GM12878 (cell line): Measurements from ENCODE around the gene FEN1. TPM values are rescaled to one million over a fixed set of nuclear protein-coding genes. Genes with fewer than 3 reads are reported as not detected.

Experiments
- ATAC-seq: fragments of 200-7000 bp; cut with Tn5 transposase; 3 replicates; pipeline ENCODE4 v1.9.1; 2020; ENCODE audit warnings: mild to moderate bottlenecking, moderate library complexity
- BruUV-seq: library from RNA; stranded (reverse); fragments of 400-500 nt; replicated peaks from 2 replicates; lab custom pipeline; 2021; lab: Mats Ljungman, UMichigan
- CTCF ChIA-PET: fragments of 300-600 bp; sonication (Branson Sonifier 250); formaldehyde crosslinking; extraction: SDS; loops from one replicate; lab custom pipeline; 2021; ENCODE audit warnings: inconsistent platforms; lab: Yijun Ruan, JAX
- POLR2A ChIA-PET: fragments of 350-600 bp; formaldehyde crosslinking; extraction: SDS; loops from one replicate; lab custom pipeline; 2021; ENCODE audit warnings: inconsistent platforms; lab: Charles Lee
- RAD21 ChIA-PET: fragments of 300-600 bp; sonication (Branson Sonifier 250); formaldehyde crosslinking; loops from one replicate; lab custom pipeline; 2023; ENCODE audit warnings: antibody characterized with exemption; ENCODE audit not compliant: unreplicated experiment; lab: Charles Lee
- SMC1A ChIA-PET: fragments of 300-600 bp; sonication (Branson Sonifier 250); formaldehyde crosslinking; loops from one replicate; lab custom pipeline; 2023; ENCODE audit not compliant: unreplicated experiment, uncharacterized antibody; lab: Charles Lee
- DNase-seq: peaks from one replicate; pipeline ENCODE4 v3.0.0-alpha.2; 2011; ENCODE audit warnings: low read depth, low spot score
- FAIRE-seq: peaks from 3 replicates; lab custom pipeline; 2011; peaks lifted over from hg19 to GRCh38; lab: Jason Lieb, UNC
- H2AFZ ChIP-seq: 2 replicates; pipeline ENCODE4 v1.6.0; 2011; ENCODE audit warnings: low read depth, low read length, control low read depth; ENCODE audit not compliant: control insufficient read depth
- H3K27ac ChIP-seq: 2 replicates; pipeline ENCODE4 v1.5.1; 2011; ENCODE audit warnings: control low read depth; ENCODE audit not compliant: control insufficient read depth, insufficient read depth
- H3K27me3 ChIP-seq, 2 experiments: replicated peaks in 1 of 2; 2 replicates each; pipeline versions ENCODE4 v1.6.0 to v1.6.1; 2011; ENCODE audit warnings: low read length in 1 of 2; ENCODE audit not compliant: control insufficient read depth in 2 of 2, insufficient read depth in 2 of 2
- H3K36me3 ChIP-seq, 2 experiments: 2 replicates each; pipeline ENCODE4 v1.5.1; 2011; ENCODE audit warnings: low read length in 1 of 2; ENCODE audit not compliant: control insufficient read depth in 2 of 2, insufficient read depth in 2 of 2
- H3K4me1 ChIP-seq: 2 replicates; pipeline ENCODE4 v1.6.1; 2011; ENCODE audit warnings: mild to moderate bottlenecking, low read length, moderate library complexity, mixed read lengths; ENCODE audit not compliant: control insufficient read depth, insufficient read depth
- H3K4me2 ChIP-seq: 2 replicates; pipeline ENCODE4 v1.6.0; 2011; ENCODE audit warnings: control low read depth; ENCODE audit not compliant: control insufficient read depth, insufficient read depth
- H3K4me3 ChIP-seq: fragments of 200-600 bp; sonication (generic); 2 replicates; pipeline ENCODE4 v1.5.1; 2016
- H3K79me2 ChIP-seq: 2 replicates; pipeline ENCODE4 v1.6.0; 2011; ENCODE audit warnings: low read length; ENCODE audit not compliant: control insufficient read depth, insufficient read depth
- H3K9ac ChIP-seq: 2 replicates; pipeline ENCODE4 v1.8.0; 2011; ENCODE audit warnings: low read length, control low read depth, mixed read lengths; ENCODE audit not compliant: control insufficient read depth, insufficient read depth
- H3K9me3 ChIP-seq: replicated peaks from 3 replicates; pipeline ENCODE4 v1.5.1; 2011; ENCODE audit warnings: mild to moderate bottlenecking, low read length; ENCODE audit not compliant: control insufficient read depth, insufficient read depth
- H4K20me1 ChIP-seq: 2 replicates; pipeline ENCODE4 v1.6.0; 2011; ENCODE audit not compliant: control insufficient read depth, insufficient read depth
- CHD1 ChIP-seq: IDR thresholded peaks from 2 replicates; pipeline ENCODE4 v1.6.1; 2012; ENCODE audit warnings: low read depth, low read length, improper control_type of control experiment
- CREB1 ChIP-seq: IDR thresholded peaks from 2 replicates; pipeline ENCODE4 v1.6.1; 2012; ENCODE audit warnings: low read depth, mild to moderate bottlenecking, inconsistent platforms
- HDGF ChIP-seq: fragments of 450-650 bp; IDR thresholded peaks from 2 replicates; pipeline ENCODE4 v1.6.1; 2016; ENCODE audit warnings: antibody characterized with exemption
- IKZF1 ChIP-seq: fragments of 450-650 bp; conservative IDR thresholded peaks from 2 replicates; pipeline ENCODE4 v1.6.1; 2017; ENCODE audit warnings: antibody characterized with exemption, mild to moderate bottlenecking
- NFIC ChIP-seq: IDR thresholded peaks from 2 replicates; pipeline ENCODE4 v1.6.1; 2012; ENCODE audit warnings: low read depth, mild to moderate bottlenecking, inconsistent platforms, low read length, moderate library complexity
- NR2F1 ChIP-seq: fragments of 450-650 bp; conservative IDR thresholded peaks from 2 replicates; pipeline ENCODE4 v1.6.1; 2017; ENCODE audit warnings: mild to moderate bottlenecking
- POLR2AphosphoS2 ChIP-seq: IDR thresholded peaks from 2 replicates; pipeline ENCODE4 v1.6.1; 2011; ENCODE audit warnings: low read depth, mild to moderate bottlenecking, low read length, improper control_type of control experiment, moderate library complexity
- RUNX3 ChIP-seq: IDR thresholded peaks from 2 replicates; pipeline ENCODE4 v1.6.1; 2012; ENCODE audit warnings: low read length, inconsistent platforms
- SMC3 ChIP-seq: IDR thresholded peaks from 2 replicates; pipeline ENCODE4 v1.6.1; 2011; ENCODE audit warnings: low read length, improper control_type of control experiment, borderline replicate concordance
- SRF ChIP-seq, 2 experiments: IDR thresholded peaks; 2 replicates each; pipeline ENCODE4 v1.6.1; 2011; ENCODE audit warnings: low read depth in 2 of 2, low read length in 2 of 2, mild to moderate bottlenecking in 1 of 2, moderate library complexity in 1 of 2
- WRNIP1 ChIP-seq: IDR thresholded peaks from 2 replicates; pipeline ENCODE4 v1.6.1; 2011; ENCODE audit warnings: low read depth, low read length, improper control_type of control experiment, borderline replicate concordance
- YY1 ChIP-seq: IDR thresholded peaks from 2 replicates; pipeline ENCODE4 v1.6.1; 2011; ENCODE audit warnings: low read depth, mild to moderate bottlenecking, low read length
- ZBED1 ChIP-seq: IDR thresholded peaks from 2 replicates; pipeline ENCODE4 v1.6.1; 2016; ENCODE audit warnings: borderline replicate concordance
- ZNF384 ChIP-seq: IDR thresholded peaks from 2 replicates; pipeline ENCODE4 v1.6.1; 2012; ENCODE audit warnings: low read depth, mild to moderate bottlenecking, low read length, improper control_type of control experiment, borderline replicate concordance
- WGBS: methylation state at CpG from one replicate; pipeline ENCODE4 v1.1.6; 2016; ENCODE audit warnings: low lambda C conversion rate; ENCODE audit not compliant: insufficient replicate concordance, insufficient coverage; ENCODE audit errors: missing lambda C conversion rate; 5-methylcytosine and 5-hydroxymethylcytosine counted together
- in situ Hi-C: fragments of 300-500 bp; cut with MboI; formaldehyde crosslinking; loops from 9 replicates; pipeline ENCODE4 v1.14.3; 2018; ENCODE audit warnings: mixed read lengths
- intact Hi-C: fragments of 100-400 bp; cut with micrococcal nuclease; formaldehyde crosslinking; loops from one replicate; pipeline ENCODE4 v1.14.2; 2022; ENCODE audit not compliant: unreplicated experiment
- polyA plus RNA-seq, 11 experiments: library from polyadenylated mRNA; depleted of rRNA in 4 of 11; unstranded in 6 of 11; stranded (reverse) in 5 of 11; fragments of >200 nt; fragmentation: Nextera tagmentation in 4 of 11; fragmentation: Illumina TruSeq in 1 of 11; extraction: Ambion mirVana in 4 of 11; extraction: Trizol in 1 of 11; gene quantifications; 1 replicate in 1 of 11; 2 replicates in 10 of 11; pipeline versions ENCODE4 v1.2.1 to v1.2.3, GENCODE V29; 2011 to 2016; ENCODE audit warnings: inconsistent platforms in 2 of 11, missing spikeins in 2 of 11, low read depth in 1 of 11
- total RNA-seq, 4 experiments: library from RNA; depleted of rRNA in 3 of 4; stranded (reverse); fragments of >200 nt in 3 of 4; fragmentation: Illumina TruSeq in 1 of 4; extraction: Trizol in 1 of 4; gene quantifications; 2 replicates each; pipeline versions ENCODE4 v1.2.1 to v1.2.3, GENCODE V29; 2013 to 2021
- TF ChIP-seq, protein P1 (sequence below): IDR thresholded peaks from 2 replicates; pipeline ENCODE4 v1.6.1; 2012; ENCODE audit warnings: low read depth, low read length, improper control_type of control experiment
- TF ChIP-seq, protein P2 (sequence below): fragments of 450-650 bp; IDR thresholded peaks from 2 replicates; pipeline ENCODE4 v1.6.1; 2017; ENCODE audit warnings: borderline replicate concordance

FEN1 gene
- total and polyA plus RNA-seq, 10 of the 15 experiments (the other 5 are each of a cell fraction or from before 2014, with no cell fraction given), result 54.8 to 282 (median 125) TPM

DNA sequence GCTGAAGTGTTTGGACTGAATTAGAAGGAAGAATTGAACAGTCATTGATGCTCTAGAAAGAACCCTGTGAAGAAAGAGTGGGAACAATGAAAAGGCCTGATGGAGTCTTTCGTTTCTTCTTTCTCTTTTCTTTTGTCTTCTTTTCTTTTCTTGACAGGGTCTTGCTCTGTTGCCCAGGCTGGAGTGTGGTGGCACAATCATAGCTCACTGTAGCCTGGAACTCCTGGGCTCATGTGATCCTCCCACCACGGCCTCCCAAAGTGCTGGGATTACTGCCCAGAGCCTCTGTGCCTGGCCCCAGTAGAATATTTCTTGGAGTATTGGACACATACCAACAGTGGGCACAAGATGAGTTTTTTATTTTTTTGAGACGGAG, 1.1 kb downstream of the FEN1 start:
- no peak for DNase-seq
- CTCF ChIA-PET, result interaction anchor here (0.6 to 12.7 kb wide), 9 partner anchors 16 to 1186 kb away, joined by 3 to 200 read pairs (median 6); partner anchors contain the start of gene BEST1
- intact Hi-C loops, result loop anchor here (2.0 kb wide), 1 partner anchor 41 kb away; no protein-coding TSS in a partner anchor
- Histone ChIP-seq H2AFZ (no peak overlapping the region), H3K4me3 (peak overlapping the region; percentile 98), H3K36me3 (peaks cover 15 to 17% of the 10 kb centered on the region in 2 experiments; a peak in 3 of 4 replicates), H3K4me2 (peak overlapping the region; percentile 66), H3K27ac (peak overlapping the region; percentile 100), H3K9me3 (no peaks in the 10 kb centered on the region), H3K79me2 (peaks cover 83% of the 10 kb centered on the region), H3K27me3 (no peaks in the 10 kb centered on the region), H4K20me1 (no peaks in the 10 kb centered on the region), H3K4me1 (no peaks in the 10 kb centered on the region; the same call in 1 of the 2 replicates), H3K9ac (peak overlapping the region; percentile 100)
- in situ Hi-C loops, result no loop called here
- FAIRE-seq, result peak; percentile 23
- SMC1A ChIA-PET, result interaction anchor here (1.2 to 8.3 kb wide), 6 partner anchors 37 to 288 kb away, joined by 3 to 91 read pairs (median 6); no protein-coding TSS in a partner anchor
- POLR2A ChIA-PET, result interaction anchor here (1.2 to 6.7 kb wide), 5 partner anchors 22 to 41 kb away, joined by 5 to 60 read pairs (median 9); partner anchors contain the start of genes FADS1 and MYRF
- WGBS, result 36% methylated on average over 3 of the region's 3 CpGs
- no peak for ATAC-seq
- RAD21 ChIA-PET, result interaction anchor here (1.1 to 6.2 kb wide), 5 partner anchors 21 to 154 kb away, joined by 3 to 96 read pairs (median 4); partner anchors contain the start of gene BEST1
- no TSS peak for BruUV-seq
- TF ChIP-seq ZBED1 (no peak), HDGF (no peak)
- TF ChIP-seq, protein P1, sequence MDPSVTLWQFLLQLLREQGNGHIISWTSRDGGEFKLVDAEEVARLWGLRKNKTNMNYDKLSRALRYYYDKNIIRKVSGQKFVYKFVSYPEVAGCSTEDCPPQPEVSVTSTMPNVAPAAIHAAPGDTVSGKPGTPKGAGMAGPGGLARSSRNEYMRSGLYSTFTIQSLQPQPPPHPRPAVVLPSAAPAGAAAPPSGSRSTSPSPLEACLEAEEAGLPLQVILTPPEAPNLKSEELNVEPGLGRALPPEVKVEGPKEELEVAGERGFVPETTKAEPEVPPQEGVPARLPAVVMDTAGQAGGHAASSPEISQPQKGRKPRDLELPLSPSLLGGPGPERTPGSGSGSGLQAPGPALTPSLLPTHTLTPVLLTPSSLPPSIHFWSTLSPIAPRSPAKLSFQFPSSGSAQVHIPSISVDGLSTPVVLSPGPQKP, result no peak

- RAD21 ChIA-PET, result interaction anchor here (1.5 to 6.2 kb wide), 2 partner anchors 153 to 287 kb away, joined by 5 to 96 read pairs; partner anchors contain the start of gene BEST1
- DNase-seq (no peak), ATAC-seq (no peak), FAIRE-seq (no peak)
- SMC1A ChIA-PET, result interaction anchor here (1.2 to 5.6 kb wide), 5 partner anchors 34 to 287 kb away, joined by 4 to 86 read pairs (median 22); partner anchors contain the start of genes BEST1 and FADS2
- peaks cover 87% of the 10 kb centered on the region for H3K79me2 ChIP-seq
- no peak overlapping the region; the same call in 1 of the 2 replicates for H3K4me3 ChIP-seq
- no TSS peak for BruUV-seq
- intact Hi-C loops, result no loop called here
- H3K27me3 ChIP-seq, result no peaks in the 10 kb centered on the region
- in situ Hi-C loops, result no loop called here
- H2AFZ ChIP-seq, result no peak overlapping the region
- no peaks in the 10 kb centered on the region for H3K9me3 ChIP-seq
- no peaks in the 10 kb centered on the region; the same call in 1 of the 2 replicates for H3K4me1 ChIP-seq
- CTCF ChIA-PET, result interaction anchor here (1.0 to 12.7 kb wide), 8 partner anchors 12 to 313 kb away, joined by 3 to 188 read pairs (median 44); partner anchors contain the start of gene BEST1
- no peak overlapping the region for H3K27ac ChIP-seq
- peak overlapping the region; percentile 0; the same call in 1 of the 2 replicates for H3K4me2 ChIP-seq
- 90% methylated on average over 4 of the region's 4 CpGs for WGBS
- peaks cover 12 to 13% of the 10 kb centered on the region in 2 experiments; a peak in 3 of 4 replicates for H3K36me3 ChIP-seq
- no peak overlapping the region for H3K9ac ChIP-seq
- POLR2A ChIA-PET, result no interaction called here
- no peaks in the 10 kb centered on the region for H4K20me1 ChIP-seq
- TF ChIP-seq RUNX3 (no peak), SRF (IDR thresholded peaks at IDR 0.05; ENCODE audit: low read depth in 2 of 2, low read length in 2 of 2) (no peak), POLR2AphosphoS2 (no peak), SMC3 (no peak), IKZF1 (no peak), YY1 (no peak), NFIC (no peak), ZNF384 (no peak), WRNIP1 (no peak), CHD1 (no peak), NR2F1 (no peak), CREB1 (no peak)
- TF ChIP-seq, protein P2, sequence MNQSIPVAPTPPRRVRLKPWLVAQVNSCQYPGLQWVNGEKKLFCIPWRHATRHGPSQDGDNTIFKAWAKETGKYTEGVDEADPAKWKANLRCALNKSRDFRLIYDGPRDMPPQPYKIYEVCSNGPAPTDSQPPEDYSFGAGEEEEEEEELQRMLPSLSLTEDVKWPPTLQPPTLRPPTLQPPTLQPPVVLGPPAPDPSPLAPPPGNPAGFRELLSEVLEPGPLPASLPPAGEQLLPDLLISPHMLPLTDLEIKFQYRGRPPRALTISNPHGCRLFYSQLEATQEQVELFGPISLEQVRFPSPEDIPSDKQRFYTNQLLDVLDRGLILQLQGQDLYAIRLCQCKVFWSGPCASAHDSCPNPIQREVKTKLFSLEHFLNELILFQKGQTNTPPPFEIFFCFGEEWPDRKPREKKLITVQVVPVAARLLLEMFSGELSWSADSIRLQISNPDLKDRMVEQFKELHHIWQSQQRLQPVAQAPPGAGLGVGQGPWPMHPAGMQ, result no peak
These were observed 1.9 kb downstream of the FEN1 start for GRCh38 chr11:61794579-61794978.
